IMR-90 (cell line): ENCODE data around the gene MTA3. TPM values are rescaled to one million over a fixed set of nuclear protein-coding genes. Genes with fewer than 3 reads are reported as not detected.

Source experiments
- ATAC-seq: fragments of 200-7000 bp; cut with Tn5 transposase; 2 replicates; pipeline ENCODE4 v1.9.1; 2020; ENCODE audit warnings: low read depth, mild to moderate bottlenecking, moderate library complexity
- BruUV-seq: library from RNA; stranded (reverse); fragments of 400-500 nt; replicated peaks from 2 replicates; lab custom pipeline; 2021; lab: Mats Ljungman, UMichigan
- CTCF ChIA-PET: fragments of 300-600 bp; formaldehyde crosslinking; extraction: SDS; loops from one replicate; lab custom pipeline; 2021; ENCODE audit warnings: antibody characterized with exemption; lab: Yijun Ruan, JAX
- POLR2A ChIA-PET: fragments of 300-600 bp; sonication (Branson Sonifier 250); formaldehyde crosslinking; loops from one replicate; lab custom pipeline; 2022; ENCODE audit warnings: antibody characterized with exemption; ENCODE audit not compliant: unreplicated experiment; lab: Charles Lee
- DNase-seq: peaks from one replicate; pipeline ENCODE4 v3.0.0; 2013
- H2AFZ ChIP-seq: replicated peaks from 2 replicates; pipeline ENCODE3; 2013; ENCODE audit warnings: low read length, mild to moderate bottlenecking; ENCODE audit not compliant: poor library complexity
- H2AK5ac ChIP-seq: 2 replicates; pipeline ENCODE4 v1.6.1; 2013; ENCODE audit warnings: low read depth, low read length, inconsistent platforms
- H2AK9ac ChIP-seq: replicated peaks from 2 replicates; pipeline ENCODE3; 2013; ENCODE audit warnings: mild to moderate bottlenecking, low read depth, low read length, moderate library complexity; ENCODE audit not compliant: poor library complexity
- H2BK120ac ChIP-seq: 2 replicates; pipeline ENCODE4 v1.6.1; 2013; ENCODE audit warnings: low read depth, low read length, inconsistent platforms
- H2BK15ac ChIP-seq: 3 replicates; pipeline ENCODE4 v1.6.1; 2013; ENCODE audit warnings: low read depth, low read length, inconsistent platforms
- H2BK20ac ChIP-seq: 2 replicates; pipeline ENCODE4 v1.6.1; 2013; ENCODE audit warnings: low read depth, mild to moderate bottlenecking, inconsistent platforms, low read length, moderate library complexity
- H2BK5ac ChIP-seq: 2 replicates; pipeline ENCODE4 v1.6.1; 2013; ENCODE audit warnings: mild to moderate bottlenecking, low read depth, low read length, inconsistent platforms; ENCODE audit not compliant: poor library complexity, severe bottlenecking
- H3K14ac ChIP-seq: replicated peaks from 2 replicates; pipeline ENCODE4 v1.6.1; 2013; ENCODE audit warnings: low read depth, low read length, inconsistent platforms
- H3K18ac ChIP-seq: 2 replicates; pipeline ENCODE4 v1.6.1; 2013; ENCODE audit warnings: low read depth, low read length, control low read depth
- H3K23ac ChIP-seq: 2 replicates; pipeline ENCODE4 v1.6.1; 2013; ENCODE audit warnings: low read depth, low read length, inconsistent platforms
- H3K27ac ChIP-seq: 2 replicates; pipeline ENCODE4 v1.5.1; 2013; ENCODE audit warnings: mild to moderate bottlenecking, control low read depth, low read length; ENCODE audit not compliant: insufficient read depth
- H3K27me3 ChIP-seq: 2 replicates; pipeline ENCODE4 v1.6.1; 2013; ENCODE audit warnings: low read length; ENCODE audit not compliant: control insufficient read depth, insufficient read depth
- H3K36me3 ChIP-seq: 2 replicates; pipeline ENCODE4 v1.6.1; 2013; ENCODE audit warnings: low read length, mixed read lengths; ENCODE audit not compliant: control insufficient read depth, insufficient read depth
- H3K4ac ChIP-seq: 2 replicates; pipeline ENCODE4 v1.6.1; 2013; ENCODE audit warnings: low read depth, low read length, inconsistent platforms
- H3K4me1 ChIP-seq: 2 replicates; pipeline ENCODE4 v1.6.1; 2013; ENCODE audit warnings: low read length, mixed read lengths; ENCODE audit not compliant: control insufficient read depth, insufficient read depth
- H3K4me2 ChIP-seq: 2 replicates; pipeline ENCODE4 v1.6.1; 2013; ENCODE audit warnings: low read depth, mild to moderate bottlenecking, control low read depth, low read length, moderate library complexity
- H3K4me3 ChIP-seq: 2 replicates; pipeline ENCODE4 v1.5.1; 2013; ENCODE audit warnings: low read depth, mild to moderate bottlenecking, control low read depth, low read length, moderate library complexity; ENCODE audit not compliant: insufficient read depth
- H3K56ac ChIP-seq: 2 replicates; pipeline ENCODE4 v1.6.1; 2013; ENCODE audit warnings: low read length, inconsistent platforms; ENCODE audit not compliant: insufficient read depth; ENCODE audit errors: extremely low read depth
- H3K79me1 ChIP-seq, 2 experiments: 2 replicates each; pipeline ENCODE4 v1.6.1; 2013; ENCODE audit warnings: low read length in 2 of 2, inconsistent platforms in 1 of 2, low read depth in 1 of 2
- H3K9ac ChIP-seq: 2 replicates; pipeline ENCODE4 v1.6.1; 2013; ENCODE audit warnings: low read depth, low read length, control low read depth
- H3K9me1 ChIP-seq: 2 replicates; pipeline ENCODE4 v1.6.1; 2013; ENCODE audit warnings: low read length, inconsistent platforms; ENCODE audit not compliant: insufficient read depth
- H3K9me3 ChIP-seq: 2 replicates; pipeline ENCODE4 v1.6.1; 2013; ENCODE audit warnings: low read length; ENCODE audit not compliant: control insufficient read depth, insufficient read depth
- H4K20me1 ChIP-seq: 2 replicates; pipeline ENCODE4 v1.6.1; 2013; ENCODE audit warnings: low read length, inconsistent platforms; ENCODE audit not compliant: insufficient read depth
- H4K5ac ChIP-seq: 2 replicates; pipeline ENCODE4 v1.6.1; 2013; ENCODE audit warnings: mild to moderate bottlenecking, low read depth, low read length, control low read depth
- H4K8ac ChIP-seq, 2 experiments: 2 replicates each; pipeline ENCODE4 v1.6.1; 2013; ENCODE audit warnings: low read depth in 2 of 2, low read length in 2 of 2, control low read depth in 1 of 2, inconsistent platforms in 1 of 2
- H4K91ac ChIP-seq: 2 replicates; pipeline ENCODE4 v1.6.1; 2013; ENCODE audit warnings: low read depth, low read length, inconsistent platforms; ENCODE audit not compliant: insufficient read depth
- BHLHE40 ChIP-seq: fragments of 150-350 bp; IDR thresholded peaks from 2 replicates; pipeline ENCODE4 v1.6.1; 2016; ENCODE audit warnings: mild to moderate bottlenecking, low read depth, low read length
- CEBPB ChIP-seq: IDR thresholded peaks from 2 replicates; pipeline ENCODE4 v1.6.1; 2012; ENCODE audit warnings: low read depth, low read length, improper control_type of control experiment
- CHD1 ChIP-seq: IDR thresholded peaks from 2 replicates; pipeline ENCODE4 v1.6.1; 2012; ENCODE audit warnings: low read depth, low read length, improper control_type of control experiment
- CTCF ChIP-seq: conservative IDR thresholded peaks from 2 replicates; pipeline ENCODE4 v1.5.1; 2012; ENCODE audit warnings: mild to moderate bottlenecking, low read depth, low read length, improper control_type of control experiment
- ELK1 ChIP-seq: fragments of 150-350 bp; IDR thresholded peaks from 2 replicates; pipeline ENCODE4 v1.6.1; 2016; ENCODE audit warnings: low read depth, mild to moderate bottlenecking, low read length, moderate library complexity, borderline replicate concordance
- FOS ChIP-seq: fragments of 150-350 bp; IDR thresholded peaks from 2 replicates; pipeline ENCODE4 v1.6.1; 2016; ENCODE audit warnings: low read depth, low read length
- MAFK ChIP-seq: IDR thresholded peaks from 2 replicates; pipeline ENCODE4 v1.6.1; 2012; ENCODE audit warnings: low read depth, low read length, improper control_type of control experiment
- MAZ ChIP-seq: IDR thresholded peaks from 2 replicates; pipeline ENCODE4 v1.6.1; 2012; ENCODE audit warnings: low read depth, mild to moderate bottlenecking, low read length, improper control_type of control experiment, moderate library complexity, borderline replicate concordance
- MXI1 ChIP-seq: IDR thresholded peaks from 2 replicates; pipeline ENCODE4 v1.6.1; 2012; ENCODE audit warnings: low read depth, mild to moderate bottlenecking, low read length, moderate library complexity, borderline replicate concordance
- NFE2L2 ChIP-seq: fragments of 150-350 bp; IDR thresholded peaks from 2 replicates; pipeline ENCODE4 v1.6.1; 2016; ENCODE audit warnings: low read depth, mild to moderate bottlenecking, low read length
- POLR2A ChIP-seq: IDR thresholded peaks from 2 replicates; pipeline ENCODE4 v1.6.1; 2012; ENCODE audit warnings: mild to moderate bottlenecking, low read depth, low read length
- RAD21 ChIP-seq: IDR thresholded peaks from 2 replicates; pipeline ENCODE4 v1.6.1; 2012; ENCODE audit warnings: low read length, improper control_type of control experiment
- RCOR1 ChIP-seq: IDR thresholded peaks from 2 replicates; pipeline ENCODE4 v1.6.1; 2012; ENCODE audit warnings: mild to moderate bottlenecking, low read length, improper control_type of control experiment; ENCODE audit not compliant: insufficient replicate concordance
- RFX5 ChIP-seq: IDR thresholded peaks from 2 replicates; pipeline ENCODE4 v1.8.0; 2012; ENCODE audit warnings: low read depth, mild to moderate bottlenecking, low read length, moderate library complexity
- SMC3 ChIP-seq: fragments of 150-350 bp; IDR thresholded peaks from 2 replicates; pipeline ENCODE4 v1.6.1; 2016; ENCODE audit warnings: low read depth, mild to moderate bottlenecking, antibody characterized with exemption, low read length, moderate library complexity
- USF2 ChIP-seq: fragments of 150-350 bp; IDR thresholded peaks from 2 replicates; pipeline ENCODE4 v1.6.1; 2017; ENCODE audit warnings: mild to moderate bottlenecking, antibody characterized with exemption, low read length, low read depth
- WGBS, 2 experiments: methylation state at CpG; one replicate each; pipeline versions ENCODE4 v1.1.5 to v1.1.7; 2013; ENCODE audit warnings: missing lambda C conversion rate in 2 of 2; ENCODE audit not compliant: insufficient read length in 1 of 2; ENCODE audit errors: extremely low coverage in 2 of 2; 5-methylcytosine and 5-hydroxymethylcytosine counted together
- dilution Hi-C: fragments of 300-500 bp; cut with HindIII; formaldehyde crosslinking; loops from one replicate; pipeline ENCODE4 v1.14.3; 2018; ENCODE audit warnings: low sequenced_read_pairs; ENCODE audit not compliant: unreplicated experiment
- in situ Hi-C: fragments of 300-500 bp; cut with MboI; formaldehyde crosslinking; loops from 3 replicates; pipeline ENCODE4 v1.14.3; 2019; ENCODE audit warnings: low sequenced_read_pairs, inconsistent platforms, mixed read lengths
- intact Hi-C: fragments of 100-400 bp; cut with micrococcal nuclease; formaldehyde crosslinking; loops from 2 replicates; pipeline ENCODE4 v1.10.0; 2022
- polyA plus RNA-seq, 3 experiments: library from polyadenylated mRNA; depleted of rRNA; stranded (reverse); fragments of >200 nt; gene quantifications; 2 replicates each; pipeline ENCODE4 v1.2.3, GENCODE V29; 2012; ENCODE audit warnings: low replicate concordance in 1 of 3
- total RNA-seq: library from RNA; depleted of rRNA; stranded (reverse); fragments of >200 nt; gene quantifications from 2 replicates; pipeline ENCODE4 v1.2.3, GENCODE V29; 2012

MTA3 gene
- total and polyA plus RNA-seq, 2 of the 4 experiments (the other 2 are of a cell fraction) = 31.9 to 34.3 TPM

DNA sequence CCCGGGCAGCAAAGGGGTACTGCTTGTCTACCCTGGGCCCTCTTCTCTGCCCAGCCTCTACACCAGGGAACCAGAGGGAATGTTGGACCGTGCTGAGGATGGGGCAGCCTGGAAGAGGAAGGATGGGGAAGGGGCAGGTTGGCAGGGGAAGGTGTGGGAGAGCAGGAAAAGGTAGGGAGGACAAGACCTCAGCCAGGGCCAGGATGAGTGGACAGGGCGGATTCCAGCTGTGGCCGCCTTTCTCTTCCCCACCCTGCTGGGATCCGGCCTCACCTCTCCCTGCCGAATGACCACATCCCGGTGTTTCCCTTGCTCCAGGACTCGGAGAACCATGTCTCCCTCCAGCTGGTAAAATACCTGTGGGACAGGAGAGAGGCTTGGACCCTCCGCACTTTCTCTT, 215.1 kb downstream of the MTA3 start:
- POLR2A ChIA-PET = no interaction called here
- Histone ChIP-seq H3K9ac (no peak overlapping the region), H4K8ac (no peak overlapping the region), H3K56ac (no peak overlapping the region), H2BK120ac (no peak overlapping the region), H3K9me3 (no peaks in the 10 kb centered on the region; the same call in none of the 2 replicates), H4K20me1 (no peaks in the 10 kb centered on the region), H2BK20ac (no peak overlapping the region), H3K14ac (no peak overlapping the region), H4K91ac (no peak overlapping the region), H3K23ac (no peak overlapping the region), H3K4me2 (no peak overlapping the region), H3K79me1 (no peaks in the 10 kb centered on the region), H2AFZ (no peak overlapping the region), H2AK5ac (no peak overlapping the region), H3K4ac (no peak overlapping the region), H3K4me1 (peaks cover 2% of the 10 kb centered on the region; the same call in 1 of the 2 replicates), H2BK15ac (no peak overlapping the region), H3K9me1 (no peaks in the 10 kb centered on the region), H3K36me3 (no peaks in the 10 kb centered on the region), H4K5ac (no peak overlapping the region), H2AK9ac (no peak overlapping the region), H3K27ac (no peak overlapping the region), H2BK5ac (no peak overlapping the region), H3K18ac (no peak overlapping the region), H3K27me3 (peaks cover 23% of the 10 kb centered on the region), H3K4me3 (no peak overlapping the region)
- WGBS, 2 experiments = 85% methylated on average over 4 of the region's 9 CpGs; no CpG with 5 or more reads in 1 of the 2 experiments
- DNase-seq (no peak), ATAC-seq (no peak)
- dilution Hi-C loops = no loop called here
- CTCF ChIA-PET = no interaction called here
- no TSS peak for BruUV-seq
- no peak for TF ChIP-seq MAZ
- no peak for TF ChIP-seq RCOR1
- no peak for TF ChIP-seq CEBPB
- no peak for TF ChIP-seq POLR2A
- no peak for TF ChIP-seq BHLHE40
- TF ChIP-seq RAD21 = no peak
- TF ChIP-seq NFE2L2 = no peak
- no peak for TF ChIP-seq RFX5
- TF ChIP-seq FOS = no peak
- no peak for TF ChIP-seq USF2
- no peak for TF ChIP-seq ELK1
- TF ChIP-seq MXI1 = no peak
- TF ChIP-seq SMC3 = no peak
- no peak for TF ChIP-seq CTCF
- TF ChIP-seq CHD1 = no peak
- no peak for TF ChIP-seq MAFK
- in situ Hi-C loops = no loop called here
- intact Hi-C loops = no loop called here
